DOHH2 (cell line): ENCODE measurements around the gene RGS1.

ENCODE experiments used
- H3F3A ChIP-seq: fragments of 200-600 bp; sonication (generic), shearing (Covaris generic); 2 replicates; pipeline ENCODE4 v1.6.0; 2016; ENCODE audit warnings: antibody characterized with exemption, mild to moderate bottlenecking; ENCODE audit not compliant: control insufficient read depth, insufficient read depth
- H3K27ac ChIP-seq: fragments of 200-600 bp; sonication (generic); 2 replicates; pipeline ENCODE4 v1.5.1; 2014; ENCODE audit warnings: low read depth, mild to moderate bottlenecking, low read length, moderate library complexity
- H3K27me3 ChIP-seq: fragments of 200-600 bp; sonication (generic); 2 replicates; pipeline ENCODE4 v1.6.1; 2014; ENCODE audit warnings: mild to moderate bottlenecking, low read length, mixed read lengths; ENCODE audit not compliant: control insufficient read depth
- H3K36me3 ChIP-seq: fragments of 200-600 bp; sonication (generic); 2 replicates; pipeline ENCODE4 v1.6.1; 2014; ENCODE audit warnings: mild to moderate bottlenecking, low read length, moderate library complexity, mixed read lengths; ENCODE audit not compliant: control insufficient read depth
- H3K4me1 ChIP-seq: fragments of 200-600 bp; sonication (generic); 2 replicates; pipeline ENCODE4 v1.6.1; 2014; ENCODE audit warnings: mild to moderate bottlenecking, low read length, mixed read lengths; ENCODE audit not compliant: control insufficient read depth
- H3K4me2 ChIP-seq: fragments of 200-600 bp; sonication (generic); 2 replicates; pipeline ENCODE4 v1.6.0; 2014; ENCODE audit warnings: mild to moderate bottlenecking, low read length, moderate library complexity
- H3K4me3 ChIP-seq: fragments of 200-600 bp; sonication (generic); 2 replicates; pipeline ENCODE4 v1.5.1; 2014; ENCODE audit warnings: mild to moderate bottlenecking, low read length, mixed read lengths
- H3K79me2 ChIP-seq: fragments of 200-600 bp; sonication (generic); 2 replicates; pipeline ENCODE4 v1.6.1; 2014; ENCODE audit warnings: mild to moderate bottlenecking, low read length, mixed read lengths; ENCODE audit not compliant: control insufficient read depth
- H3K9me2 ChIP-seq: fragments of 200-600 bp; sonication (generic); replicated peaks from 2 replicates; pipeline ENCODE4 v1.6.1; 2014; ENCODE audit warnings: mild to moderate bottlenecking, low read length, mixed read lengths; ENCODE audit not compliant: control insufficient read depth
- H3K9me3 ChIP-seq: fragments of 200-600 bp; sonication (generic); 2 replicates; pipeline ENCODE4 v1.6.1; 2014; ENCODE audit warnings: antibody characterized with exemption, low read length, mixed read lengths; ENCODE audit not compliant: control insufficient read depth, insufficient read depth
- H4K20me1 ChIP-seq: fragments of 200-600 bp; sonication (generic); 2 replicates; pipeline ENCODE4 v1.6.0; 2014; ENCODE audit warnings: low read depth, mild to moderate bottlenecking, antibody characterized with exemption, low read length, moderate library complexity; ENCODE audit not compliant: control insufficient read depth, insufficient read depth
- CTCF ChIP-seq: fragments of 200-600 bp; sonication (generic); IDR thresholded peaks from one replicate; pipeline ENCODE4 v1.5.1; 2014; ENCODE audit warnings: antibody characterized with exemption, mild to moderate bottlenecking, low read depth, low read length; ENCODE audit not compliant: poor library complexity, severe bottlenecking
- EZH2phosphoT487 ChIP-seq: fragments of 200-600 bp; sonication (generic); IDR thresholded peaks from 2 replicates; pipeline ENCODE4 v1.6.1; 2017; ENCODE audit warnings: borderline replicate concordance, mild to moderate bottlenecking, antibody characterized with exemption, low read length, moderate library complexity, mixed read lengths

The RGS1 gene

GRCh38 chr1:192539297-192540092 lies 36.1 kb upstream of the RGS1 start:
- Histone ChIP-seq H3K9me2 (no peaks in the 10 kb centered on the region), H3K4me2 (peak overlapping the region; percentile 46), H3K36me3 (no peaks in the 10 kb centered on the region), H3K27ac (peak overlapping the region; percentile 72), H3K4me1 (peaks cover 39% of the 10 kb centered on the region), H3K9me3 (peaks cover 7% of the 10 kb centered on the region; the same call in 1 of the 2 replicates), H3K79me2 (no peaks in the 10 kb centered on the region), H3F3A (no peaks in the 10 kb centered on the region), H3K4me3 (peak overlapping the region; percentile 35), H3K27me3 (no peaks in the 10 kb centered on the region), H4K20me1 (no peaks in the 10 kb centered on the region)
- TF ChIP-seq CTCF (no peak), EZH2phosphoT487 (no peak)

- Histone ChIP-seq H3K4me2 (no peak overlapping the region), H3K4me3 (no peak overlapping the region), H3K79me2 (no peaks in the 10 kb centered on the region), H3K36me3 (no peaks in the 10 kb centered on the region), H3K27ac (no peak overlapping the region), H4K20me1 (no peaks in the 10 kb centered on the region), H3K9me3 (no peaks in the 10 kb centered on the region), H3K4me1 (peaks cover 55% of the 10 kb centered on the region), H3K27me3 (no peaks in the 10 kb centered on the region), H3K9me2 (no peaks in the 10 kb centered on the region; the same call in 1 of the 2 replicates), H3F3A (no peaks in the 10 kb centered on the region; the same call in 1 of the 2 replicates)
- TF ChIP-seq CTCF, result no peak
- TF ChIP-seq EZH2phosphoT487, result no peak
Measured at GRCh38 chr1:192543445-192543844, 32.1 kb upstream of the RGS1 start.

- peaks cover 38% of the 10 kb centered on the region for H3K4me1 ChIP-seq
- no peaks in the 10 kb centered on the region for H3K9me3 ChIP-seq
- H3K27ac ChIP-seq, result 0 out of 2 replicates have a peak overlapping the region, but pooled peaks have one; percentile 5
Measured at GRCh38 chr1:192545896-192546521, 29.6 kb upstream of the RGS1 start.

More at GRCh38 chr1:192545896-192546521, 29.6 kb upstream of the RGS1 start:
- TF ChIP-seq EZH2phosphoT487, result no peak
- TF ChIP-seq CTCF, result no peak
- H3K4me2 ChIP-seq, result peak overlapping the region; percentile 55
- H3K4me3 ChIP-seq, result peak overlapping the region; percentile 29
- no peaks in the 10 kb centered on the region for H4K20me1 ChIP-seq
- H3K9me2 ChIP-seq, result no peaks in the 10 kb centered on the region; the same call in 1 of the 2 replicates
- H3K79me2 ChIP-seq, result no peaks in the 10 kb centered on the region
- H3K27me3 ChIP-seq, result no peaks in the 10 kb centered on the region
- H3F3A ChIP-seq, result no peaks in the 10 kb centered on the region; the same call in 1 of the 2 replicates
- H3K36me3 ChIP-seq, result no peaks in the 10 kb centered on the region
